Activated naive CD8-positive, alpha-beta T cell (primary cell): ENCODE results near the gene STMN3.
A peak's percentile ranks its signal among the peaks of the same experiment; 100 is the strongest.

Experiments used
- H3K27ac Mint-ChIP-seq: one replicate; pipeline ENCODE4 v1.8.0; 2021; ENCODE audit warnings: mixed read lengths
- H3K27me3 Mint-ChIP-seq: one replicate; pipeline ENCODE4 v1.8.0; 2021; ENCODE audit warnings: mixed read lengths
- H3K36me3 Mint-ChIP-seq: one replicate; pipeline ENCODE4 v1.8.0; 2021; ENCODE audit warnings: mixed read lengths
- H3K4me1 Mint-ChIP-seq: one replicate; pipeline ENCODE4 v1.8.0; 2021; ENCODE audit warnings: low read depth, mixed read lengths
- H3K4me3 Mint-ChIP-seq: one replicate; pipeline ENCODE4 v1.8.0; 2021; ENCODE audit warnings: mild to moderate bottlenecking, mixed read lengths
- H3K9me3 Mint-ChIP-seq: one replicate; pipeline ENCODE4 v1.8.0; 2021; ENCODE audit warnings: low read depth, mixed read lengths

The STMN3 gene

DNA sequence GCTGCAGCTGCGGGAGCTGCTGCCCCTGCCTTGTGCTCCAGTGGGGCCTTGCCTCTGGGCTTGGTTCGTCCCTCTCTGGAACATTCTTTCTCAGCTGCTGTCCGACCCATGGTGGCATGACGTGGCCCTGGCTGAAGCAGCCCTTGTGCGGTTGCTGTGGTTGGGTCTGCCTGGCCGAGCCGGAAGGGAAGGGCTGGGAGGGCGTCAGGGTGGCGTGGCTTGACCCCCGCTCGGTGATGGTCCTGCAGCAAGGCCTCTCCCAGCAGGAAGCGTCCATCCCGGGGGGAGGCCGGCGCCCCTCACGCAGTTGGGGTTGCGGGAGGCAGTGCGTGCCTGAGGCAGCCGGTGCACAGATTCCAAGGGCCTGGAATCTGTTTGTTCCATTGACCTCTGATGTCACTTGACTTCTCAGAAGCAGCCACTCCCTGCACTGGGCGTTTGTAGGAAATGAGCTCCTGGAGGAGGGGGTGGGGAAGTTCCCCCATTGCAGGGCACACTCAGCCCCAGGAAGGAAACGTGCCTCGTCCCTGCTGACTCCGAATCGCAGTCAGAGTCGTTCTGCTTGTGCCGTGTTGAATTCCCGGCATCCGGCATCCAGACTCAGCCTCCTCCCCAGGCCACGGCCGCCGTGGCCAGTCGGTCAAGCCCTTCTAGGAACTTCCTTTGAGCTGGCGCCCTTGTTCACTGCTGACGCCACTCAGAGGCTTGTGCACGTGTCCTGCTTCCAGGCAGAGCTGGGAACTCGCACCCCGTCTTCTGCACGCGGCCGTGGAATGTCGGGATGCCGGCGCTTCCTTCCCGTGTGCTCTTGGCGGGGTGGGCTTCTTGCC is 33.5 kb upstream of the STMN3 start:
- Mint-ChIP-seq H3K9me3 (no peaks in the 10 kb centered on the region), H3K36me3 (no peaks in the 10 kb centered on the region), H3K4me3 (no peak overlapping the region), H3K27ac (peak overlapping the region; percentile 41), H3K27me3 (no peaks in the 10 kb centered on the region), H3K4me1 (peaks cover 4% of the 10 kb centered on the region)

DNA sequence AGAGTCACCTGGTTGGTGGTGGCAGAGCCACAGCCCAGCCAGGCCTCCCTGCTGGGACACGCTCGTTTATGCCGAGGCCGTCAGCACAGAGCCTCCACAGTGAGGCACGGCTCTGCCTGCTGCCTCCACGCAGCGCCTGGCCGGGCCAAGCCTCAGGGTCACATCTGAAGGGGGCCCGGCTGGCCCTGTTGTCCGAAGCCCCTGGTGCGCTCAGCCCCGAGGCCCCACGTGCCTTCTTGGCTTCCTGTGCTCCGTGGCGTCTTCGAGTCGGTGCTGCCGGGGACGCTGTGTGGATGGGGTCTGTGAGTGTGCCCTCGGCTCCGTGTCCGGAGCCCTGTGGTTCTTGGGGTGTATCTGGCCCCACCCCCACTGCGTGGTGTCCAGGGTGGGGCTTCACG is 32.9 kb upstream of the STMN3 start:
- Mint-ChIP-seq H3K4me1 (peaks cover 3% of the 10 kb centered on the region), H3K9me3 (no peaks in the 10 kb centered on the region), H3K27ac (no peak overlapping the region), H3K27me3 (no peaks in the 10 kb centered on the region), H3K36me3 (no peaks in the 10 kb centered on the region), H3K4me3 (no peak overlapping the region)

GRCh38 chr20:63685269-63686026 is 32.2 kb upstream of the STMN3 start:
- no peaks in the 10 kb centered on the region for H3K9me3 Mint-ChIP-seq
- H3K4me1 Mint-ChIP-seq: peaks cover 3% of the 10 kb centered on the region
- H3K4me3 Mint-ChIP-seq: no peak overlapping the region
- H3K27me3 Mint-ChIP-seq: no peaks in the 10 kb centered on the region
- no peaks in the 10 kb centered on the region for H3K36me3 Mint-ChIP-seq
- H3K27ac Mint-ChIP-seq: no peak overlapping the region

GRCh38 chr20:63682384-63683139 is 29.3 kb upstream of the STMN3 start:
- Mint-ChIP-seq H3K4me1 (peaks cover 3% of the 10 kb centered on the region), H3K9me3 (no peaks in the 10 kb centered on the region), H3K4me3 (no peak overlapping the region), H3K27ac (no peak overlapping the region), H3K27me3 (no peaks in the 10 kb centered on the region), H3K36me3 (no peaks in the 10 kb centered on the region)

DNA sequence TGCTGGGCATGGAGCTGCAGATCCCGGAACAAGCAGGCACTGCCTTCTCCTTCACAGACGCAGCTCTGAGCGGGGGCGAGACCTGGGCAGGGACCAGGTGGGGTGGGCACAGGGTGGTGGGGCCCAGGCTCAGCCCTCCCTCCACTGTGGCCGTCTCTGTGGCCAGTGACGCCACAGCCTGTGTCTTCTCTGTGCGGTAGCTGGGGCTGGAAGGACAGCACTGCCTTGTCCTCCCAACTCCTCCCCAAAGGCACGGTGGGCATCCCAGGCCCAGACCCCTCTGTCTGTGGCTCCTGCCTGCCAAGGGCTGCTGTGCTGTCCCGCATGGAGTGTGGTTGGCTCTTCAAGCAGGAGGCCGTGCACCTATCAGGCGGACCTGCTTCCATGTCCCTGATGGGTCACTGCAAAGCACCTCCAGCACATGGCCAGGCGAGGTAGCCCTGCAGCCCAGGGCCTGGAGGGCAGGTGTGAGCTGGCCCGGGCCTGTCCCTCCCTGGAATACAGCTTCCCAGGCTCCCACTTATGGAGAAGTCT is 28.5 kb upstream of the STMN3 start:
- H3K9me3 Mint-ChIP-seq: no peaks in the 10 kb centered on the region
- no peaks in the 10 kb centered on the region for H3K36me3 Mint-ChIP-seq
- H3K27me3 Mint-ChIP-seq: no peaks in the 10 kb centered on the region
- no peaks in the 10 kb centered on the region for H3K4me1 Mint-ChIP-seq
- H3K4me3 Mint-ChIP-seq: no peak overlapping the region
- no peak overlapping the region for H3K27ac Mint-ChIP-seq

DNA sequence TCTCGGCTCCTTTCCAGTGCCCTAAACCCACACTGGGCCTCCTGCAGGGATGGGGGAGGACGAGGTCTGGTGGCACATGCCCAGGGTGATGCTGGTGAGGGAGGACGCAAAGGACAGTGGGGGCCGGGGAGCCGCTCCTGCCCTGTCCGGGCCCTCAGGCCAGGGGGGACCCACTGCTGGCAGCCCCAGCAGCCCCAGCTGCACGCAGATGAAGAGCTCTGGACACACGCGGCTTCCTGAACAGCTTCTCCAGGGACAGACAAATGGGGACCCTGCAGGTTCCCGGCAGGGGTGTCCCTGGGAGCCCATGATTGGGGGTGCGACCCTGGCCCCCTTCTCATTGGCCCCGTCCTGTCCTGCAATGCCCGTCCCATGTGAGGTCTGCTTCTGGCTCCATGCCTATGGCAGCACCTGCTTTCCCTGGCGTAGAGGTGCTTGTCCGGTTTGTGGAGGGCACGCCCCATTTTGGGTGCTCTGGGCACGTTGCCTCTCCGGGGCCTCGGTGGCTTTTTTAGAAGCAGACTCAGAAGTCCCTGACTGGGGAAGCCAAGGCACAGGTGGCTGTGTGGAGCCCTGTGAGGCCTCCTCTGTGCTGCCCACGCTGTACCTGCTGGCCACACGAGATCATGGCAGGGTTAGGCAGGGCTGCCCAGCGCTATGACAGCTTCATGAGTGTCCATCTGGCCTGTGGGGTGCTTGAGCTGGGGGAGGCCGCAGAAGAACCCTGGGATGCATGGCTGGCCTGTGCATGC is 27.8 kb upstream of the STMN3 start:
- no peaks in the 10 kb centered on the region for H3K36me3 Mint-ChIP-seq
- no peaks in the 10 kb centered on the region for H3K4me1 Mint-ChIP-seq
- H3K27ac Mint-ChIP-seq: no peak overlapping the region
- H3K4me3 Mint-ChIP-seq: no peak overlapping the region
- H3K27me3 Mint-ChIP-seq: no peaks in the 10 kb centered on the region
- no peaks in the 10 kb centered on the region for H3K9me3 Mint-ChIP-seq

DNA sequence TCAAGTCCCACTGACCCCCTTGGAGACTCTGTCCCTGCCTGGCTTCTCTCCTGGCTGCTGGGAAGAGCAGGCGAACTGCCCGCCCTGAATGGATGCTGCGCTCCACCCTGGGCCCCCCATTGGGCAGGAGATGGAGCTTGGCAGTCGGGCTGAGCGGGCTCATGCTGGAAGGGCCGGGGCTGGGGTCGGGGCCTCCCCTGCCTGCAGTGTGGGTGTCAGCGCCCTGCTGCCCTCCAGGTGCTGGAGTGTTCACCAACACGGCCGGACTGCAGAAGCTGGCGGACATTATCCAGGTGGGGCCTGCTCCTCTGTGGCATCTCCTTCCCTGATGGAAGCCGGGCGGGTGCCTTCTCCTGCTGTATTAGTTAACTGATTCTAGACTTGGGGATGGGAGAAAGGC is 27.2 kb upstream of the STMN3 start:
- H3K4me3 Mint-ChIP-seq: no peak overlapping the region
- no peak overlapping the region for H3K27ac Mint-ChIP-seq
- no peaks in the 10 kb centered on the region for H3K27me3 Mint-ChIP-seq
- no peaks in the 10 kb centered on the region for H3K9me3 Mint-ChIP-seq
- no peaks in the 10 kb centered on the region for H3K36me3 Mint-ChIP-seq
- no peaks in the 10 kb centered on the region for H3K4me1 Mint-ChIP-seq

- H3K27ac Mint-ChIP-seq: no peak overlapping the region
- no peak overlapping the region for H3K4me3 Mint-ChIP-seq
- no peaks in the 10 kb centered on the region for H3K36me3 Mint-ChIP-seq
- no peaks in the 10 kb centered on the region for H3K9me3 Mint-ChIP-seq
- H3K4me1 Mint-ChIP-seq: no peaks in the 10 kb centered on the region
- H3K27me3 Mint-ChIP-seq: no peaks in the 10 kb centered on the region
Observed at GRCh38 chr20:63679799-63680305, 26.6 kb upstream of the STMN3 start.

DNA sequence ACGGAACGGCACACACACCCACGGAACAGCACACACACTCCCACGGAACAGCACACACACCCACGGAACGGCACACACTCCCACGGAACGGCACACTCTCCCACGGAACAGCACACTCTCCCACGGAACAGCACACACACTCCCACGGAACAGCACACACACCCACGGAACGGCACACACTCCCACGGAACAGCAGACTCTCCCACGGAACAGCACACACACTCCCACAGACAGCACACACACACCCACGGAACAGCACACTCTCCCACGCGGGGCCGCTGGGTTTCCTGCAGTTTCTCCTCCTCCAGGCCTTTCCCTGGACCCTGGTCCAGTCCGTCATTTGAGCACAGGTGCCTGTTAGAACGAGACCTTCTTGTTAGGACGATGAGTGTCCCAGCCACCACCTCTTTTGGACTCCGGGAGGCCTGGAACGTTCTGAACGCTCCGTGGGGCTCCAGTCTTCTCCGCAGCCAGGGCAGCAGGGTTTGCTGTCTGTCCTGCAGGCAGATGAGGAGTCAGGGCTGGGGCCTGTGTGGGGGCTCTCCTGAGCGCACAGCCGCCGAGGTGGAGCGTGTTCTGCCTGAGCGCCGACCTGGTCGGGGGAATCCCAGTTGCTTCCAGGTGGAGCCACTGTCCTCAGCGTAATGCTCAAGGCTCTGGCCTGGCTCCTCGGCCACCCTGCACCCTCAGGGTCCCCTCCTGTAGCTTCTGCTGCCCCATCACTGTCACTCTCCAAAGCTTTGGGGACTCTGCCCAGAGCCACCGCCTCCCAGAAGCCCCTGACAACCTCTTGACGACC is 25.6 kb upstream of the STMN3 start:
- Mint-ChIP-seq H3K4me3 (no peak overlapping the region), H3K9me3 (no peaks in the 10 kb centered on the region), H3K4me1 (no peaks in the 10 kb centered on the region), H3K36me3 (no peaks in the 10 kb centered on the region), H3K27me3 (no peaks in the 10 kb centered on the region), H3K27ac (no peak overlapping the region)

GRCh38 chr20:63678071-63678470 is 24.8 kb upstream of the STMN3 start:
- no peaks in the 10 kb centered on the region for H3K9me3 Mint-ChIP-seq
- no peaks in the 10 kb centered on the region for H3K36me3 Mint-ChIP-seq
- H3K4me1 Mint-ChIP-seq: no peaks in the 10 kb centered on the region

GRCh38 chr20:63675681-63676368 is 22.6 kb upstream of the STMN3 start:
- H3K9me3 Mint-ChIP-seq: no peaks in the 10 kb centered on the region
- H3K27me3 Mint-ChIP-seq: no peaks in the 10 kb centered on the region
- H3K4me1 Mint-ChIP-seq: no peaks in the 10 kb centered on the region
- no peak overlapping the region for H3K4me3 Mint-ChIP-seq
- no peak overlapping the region for H3K27ac Mint-ChIP-seq
- no peaks in the 10 kb centered on the region for H3K36me3 Mint-ChIP-seq

More at GRCh38 chr20:63678071-63678470, 24.8 kb upstream of the STMN3 start:
- no peaks in the 10 kb centered on the region for H3K27me3 Mint-ChIP-seq
- no peak overlapping the region for H3K27ac Mint-ChIP-seq
- no peak overlapping the region for H3K4me3 Mint-ChIP-seq

- H3K4me1 Mint-ChIP-seq: no peaks in the 10 kb centered on the region
- no peak overlapping the region for H3K27ac Mint-ChIP-seq
- H3K36me3 Mint-ChIP-seq: no peaks in the 10 kb centered on the region
- no peaks in the 10 kb centered on the region for H3K27me3 Mint-ChIP-seq
- H3K4me3 Mint-ChIP-seq: no peak overlapping the region
- no peaks in the 10 kb centered on the region for H3K9me3 Mint-ChIP-seq
Observed at GRCh38 chr20:63673951-63674350, 20.7 kb upstream of the STMN3 start.

GRCh38 chr20:63672666-63673065 is 19.4 kb upstream of the STMN3 start:
- Mint-ChIP-seq H3K4me3 (no peak overlapping the region), H3K9me3 (no peaks in the 10 kb centered on the region), H3K27me3 (no peaks in the 10 kb centered on the region), H3K4me1 (no peaks in the 10 kb centered on the region), H3K36me3 (peaks cover 3% of the 10 kb centered on the region), H3K27ac (no peak overlapping the region)
